Thyroid gland (tissue), 4 donors: ENCODE data around the gene BLOC1S6. TPM values are rescaled to one million over a fixed set of nuclear protein-coding genes. Genes with fewer than 3 reads are reported as not detected.

Experiments
- DNase-seq, 2 donors: peaks; one replicate each; pipeline ENCODE4 v3.0.0-alpha.2; 2019
- H3K27ac ChIP-seq, 3 donors: fragments of 200-600 bp; sonication (generic); 1 replicate in 2 of 3; 2 replicates in 1 of 3; pipeline ENCODE4 v1.5.1; 2016 to 2019; ENCODE audit warnings: mild to moderate bottlenecking in 1 of 3, moderate library complexity in 1 of 3
- H3K27me3 ChIP-seq: fragments of 200-600 bp; sonication (generic); one replicate; pipeline ENCODE4 v1.5.1; 2019
- H3K36me3 ChIP-seq, 2 donors: fragments of 200-600 bp; sonication (generic); one replicate each; pipeline ENCODE4 v1.5.1; 2016 to 2019
- H3K4me1 ChIP-seq, 2 donors: fragments of 200-600 bp; sonication (generic); one replicate each; pipeline ENCODE4 v1.5.1; 2017 to 2019
- H3K4me3 ChIP-seq, 3 donors: fragments of 200-600 bp; sonication (generic); replicated peaks in 1 of 3; 1 replicate in 2 of 3; 2 replicates in 1 of 3; pipeline ENCODE4 v1.5.1; 2016; ENCODE audit warnings: mild to moderate bottlenecking in 1 of 3
- H3K9me3 ChIP-seq: fragments of 200-600 bp; sonication (generic); one replicate; pipeline ENCODE4 v1.5.1; 2017
- POLR2A ChIP-seq, 2 donors: fragments of 450-650 bp; IDR thresholded peaks; one replicate each; pipeline ENCODE4 v1.6.1; 2017; ENCODE audit warnings: antibody characterized with exemption in 2 of 2, mild to moderate bottlenecking in 2 of 2, moderate library complexity in 1 of 2
- WGBS, 2 donors: methylation state at CpG; one replicate each; pipeline ENCODE4 v1.1.5; 2017; 5-methylcytosine and 5-hydroxymethylcytosine counted together
- intact Hi-C: fragments of 100-400 bp; cut with DNase I; formaldehyde crosslinking; loops from one replicate; pipeline ENCODE4 v1.15.1; 2023
- total RNA-seq, 4 donors: library from RNA; depleted of rRNA; stranded (reverse); fragments of >200 nt; gene quantifications; one replicate each; pipeline ENCODE4 v1.2.3, GENCODE V29; 2016
- TF ChIP-seq, protein P1 (sequence below), 6 experiments: fragments of 200-600 bp in 3 of 6; fragments of 450-650 bp in 3 of 6; sonication (generic) in 3 of 6; IDR thresholded peaks; one replicate each; pipeline ENCODE4 v1.5.1; 2016 to 2019; ENCODE audit warnings: antibody characterized with exemption in 6 of 6, mild to moderate bottlenecking in 2 of 6, inconsistent platforms in 1 of 6, moderate library complexity in 1 of 6

The BLOC1S6 gene
- total RNA-seq, 4 donors from 2014 or later: 59.7 to 88.7 (median 82.6) TPM

DNA sequence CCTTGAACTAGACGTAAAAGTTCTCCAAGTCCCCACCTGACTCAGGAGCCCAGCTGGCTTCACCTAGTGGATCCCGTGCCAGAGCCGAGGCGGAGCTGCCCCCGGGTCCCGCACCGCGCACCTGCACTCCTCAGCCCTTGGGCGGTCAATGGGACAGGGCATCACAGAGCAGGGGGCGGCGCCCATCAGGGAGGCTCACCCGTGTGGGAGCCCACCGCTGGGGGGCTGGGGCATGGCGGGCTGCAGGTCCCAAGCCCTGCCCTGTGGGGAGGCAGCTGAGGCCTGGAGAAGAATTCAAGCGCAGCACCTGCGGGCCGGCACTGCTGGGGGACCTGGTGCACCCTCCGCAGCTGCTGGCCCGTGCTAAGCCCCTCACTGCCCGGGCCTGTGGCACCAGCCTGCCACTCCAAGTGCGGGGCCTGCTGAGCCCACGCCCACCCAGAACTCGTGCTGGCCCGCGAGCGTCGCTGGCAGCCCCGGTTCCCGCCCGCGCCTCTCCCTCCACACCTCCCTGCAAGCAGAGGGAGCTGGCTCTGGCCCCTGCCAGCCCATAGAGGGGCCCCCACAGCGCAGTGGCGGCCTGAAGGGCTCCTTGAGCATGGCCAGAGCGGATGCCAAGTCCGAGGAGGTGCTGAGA is 63.8 kb downstream of the BLOC1S6 start:
- Histone ChIP-seq H3K27me3 (no peaks in the 10 kb centered on the region), H3K36me3 (no peaks in the 10 kb centered on the region), H3K27ac (no peak overlapping the region), H3K9me3 (no peaks in the 10 kb centered on the region), H3K4me1 (peaks cover 8 to 36% of the 10 kb centered on the region in 2 donors), H3K4me3 (no peak overlapping the region)
- DNase-seq: no peak
- WGBS, 2 donors: 95 to 99% methylated on average over 10 to 25 of the region's 35 CpGs
- TF ChIP-seq, protein P1, sequence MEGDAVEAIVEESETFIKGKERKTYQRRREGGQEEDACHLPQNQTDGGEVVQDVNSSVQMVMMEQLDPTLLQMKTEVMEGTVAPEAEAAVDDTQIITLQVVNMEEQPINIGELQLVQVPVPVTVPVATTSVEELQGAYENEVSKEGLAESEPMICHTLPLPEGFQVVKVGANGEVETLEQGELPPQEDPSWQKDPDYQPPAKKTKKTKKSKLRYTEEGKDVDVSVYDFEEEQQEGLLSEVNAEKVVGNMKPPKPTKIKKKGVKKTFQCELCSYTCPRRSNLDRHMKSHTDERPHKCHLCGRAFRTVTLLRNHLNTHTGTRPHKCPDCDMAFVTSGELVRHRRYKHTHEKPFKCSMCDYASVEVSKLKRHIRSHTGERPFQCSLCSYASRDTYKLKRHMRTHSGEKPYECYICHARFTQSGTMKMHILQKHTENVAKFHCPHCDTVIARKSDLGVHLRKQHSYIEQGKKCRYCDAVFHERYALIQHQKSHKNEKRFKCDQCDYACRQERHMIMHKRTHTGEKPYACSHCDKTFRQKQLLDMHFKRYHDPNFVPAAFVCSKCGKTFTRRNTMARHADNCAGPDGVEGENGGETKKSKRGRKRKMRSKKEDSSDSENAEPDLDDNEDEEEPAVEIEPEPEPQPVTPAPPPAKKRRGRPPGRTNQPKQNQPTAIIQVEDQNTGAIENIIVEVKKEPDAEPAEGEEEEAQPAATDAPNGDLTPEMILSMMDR (IDR thresholded peaks at IDR 0.05): no peak
- no peak for TF ChIP-seq POLR2A (IDR thresholded peaks at IDR 0.05)
- intact Hi-C loops: no loop called here

- 79 to 80% methylated on average over 3 of the region's 3 CpGs for WGBS, 2 donors
- Histone ChIP-seq H3K27ac (no peak overlapping the region), H3K27me3 (no peaks in the 10 kb centered on the region), H3K9me3 (no peaks in the 10 kb centered on the region), H3K4me1 (peaks cover 6 to 30% of the 10 kb centered on the region in 2 donors), H3K4me3 (no peak overlapping the region), H3K36me3 (no peaks in the 10 kb centered on the region)
- TF ChIP-seq, protein P1 (IDR thresholded peaks at IDR 0.05): no peak
- TF ChIP-seq POLR2A (IDR thresholded peaks at IDR 0.05): no peak
- DNase-seq: no peak
- intact Hi-C loops: no loop called here
Measured at GRCh38 chr15:45653702-45654424, 66.7 kb downstream of the BLOC1S6 start.

DNA sequence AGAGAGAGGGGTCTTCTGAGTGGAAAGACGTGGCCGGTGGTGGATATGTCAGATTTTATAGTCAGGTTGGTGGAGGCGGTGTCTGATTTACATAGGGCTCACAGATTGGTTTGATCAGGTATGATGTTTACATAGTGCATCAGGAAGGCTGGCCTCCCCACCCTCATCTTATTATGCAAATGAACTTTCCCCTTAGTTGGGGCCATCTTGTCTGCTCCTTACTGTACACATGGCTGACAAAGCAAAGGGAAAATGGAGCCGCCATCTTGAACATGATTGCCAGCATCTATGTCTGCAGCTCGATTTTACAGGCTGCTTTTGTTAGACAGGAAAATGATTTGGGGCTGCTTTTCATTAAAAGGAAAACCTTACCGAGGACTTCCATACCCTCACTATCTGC is 67.6 kb downstream of the BLOC1S6 start:
- WGBS, 2 donors: 83 to 84% methylated on average over 6 of the region's 6 CpGs
- intact Hi-C loops: no loop called here
- DNase-seq: no peak
- peaks cover 4 to 21% of the 10 kb centered on the region in 2 donors for H3K4me1 ChIP-seq
- H3K27me3 ChIP-seq: no peaks in the 10 kb centered on the region
- no peak overlapping the region for H3K4me3 ChIP-seq
- H3K9me3 ChIP-seq: no peaks in the 10 kb centered on the region
- H3K27ac ChIP-seq: no peak overlapping the region
- peaks cover 0 to 1% of the 10 kb centered on the region in 2 donors for H3K36me3 ChIP-seq
- no peak for TF ChIP-seq POLR2A (IDR thresholded peaks at IDR 0.05)
- TF ChIP-seq, protein P1 (IDR thresholded peaks at IDR 0.05): no peak

GRCh38 chr15:45657254-45657653 is 70.1 kb downstream of the BLOC1S6 start:
- Histone ChIP-seq H3K36me3 (peaks cover 0 to 3% of the 10 kb centered on the region in 2 donors), H3K4me1 (peaks cover 15 to 23% of the 10 kb centered on the region in 2 donors), H3K27ac (no peak overlapping the region), H3K9me3 (no peaks in the 10 kb centered on the region), H3K4me3 (no peak overlapping the region), H3K27me3 (no peaks in the 10 kb centered on the region)
- WGBS, 2 donors: 85 to 92% methylated on average over 2 of the region's 2 CpGs
- no peak for TF ChIP-seq POLR2A (IDR thresholded peaks at IDR 0.05)
- TF ChIP-seq, protein P1 (IDR thresholded peaks at IDR 0.05): no peak
- intact Hi-C loops: no loop called here
- no peak for DNase-seq
